KBM-7 (cell line): ENCODE measurements around the gene PITPNC1.
"Not testable (repeated sequence)": the region's sequence is repeated elsewhere in the genome, so short reads cannot be mapped to it uniquely, and the experiment has no call there.

Experiments used
- DNase-seq: peaks from one replicate; pipeline ENCODE4 v3.0.0-alpha.2; 2015
- in situ Hi-C: fragments of 300-500 bp; cut with MboI; formaldehyde crosslinking; loops from 2 replicates; pipeline ENCODE4 v1.14.3; 2020; ENCODE audit warnings: low sequenced_read_pairs, low pct_unique_long_range_greater_than_20kb, mixed read lengths

Gene PITPNC1

GRCh38 chr17:67716405-67716798, 339.3 kb downstream of the PITPNC1 start:
- DNase-seq = no peak
- in situ Hi-C loops = no loop called here

- no peak for DNase-seq
- in situ Hi-C loops = no loop called here
These were observed 340.1 kb downstream of the PITPNC1 start for GRCh38 chr17:67717192-67717623.

- peak; percentile 100 for DNase-seq
- in situ Hi-C loops = no loop called here
These were observed 340.7 kb downstream of the PITPNC1 start, which contains the start of gene NOL11 for GRCh38 chr17:67717624-67718324. NOL11 (plus strand) TSS chr17:67717936; CDS start chr17:67717948, 12 bp downstream.

- in situ Hi-C loops = no loop called here
- peak; percentile 55 for DNase-seq
These were observed 341.4 kb downstream of the PITPNC1 start for GRCh38 chr17:67718325-67718941.

- in situ Hi-C loops = no loop called here
- no peak for DNase-seq
These were observed 348.3 kb downstream of the PITPNC1 start for GRCh38 chr17:67725373-67725791.

GRCh38 chr17:67725807-67726206, 348.7 kb downstream of the PITPNC1 start:
- in situ Hi-C loops = no loop called here
- no peak for DNase-seq

- DNase-seq, in situ Hi-C loops: not testable (repeated sequence)
These were observed 350.3 kb downstream of the PITPNC1 start for GRCh38 chr17:67727152-67728039.

- no peak for DNase-seq
- in situ Hi-C loops = no loop called here
These were observed 352.8 kb downstream of the PITPNC1 start for GRCh38 chr17:67729903-67730302.

GRCh38 chr17:67730731-67731130, 353.6 kb downstream of the PITPNC1 start:
- DNase-seq = no peak
- in situ Hi-C loops = no loop called here

GRCh38 chr17:67733449-67733848, 356.4 kb downstream of the PITPNC1 start:
- no peak for DNase-seq
- in situ Hi-C loops = no loop called here

- in situ Hi-C loops = no loop called here
- DNase-seq = no peak
These were observed 360.1 kb downstream of the PITPNC1 start for GRCh38 chr17:67737145-67737544.

GRCh38 chr17:67742025-67742424, 364.9 kb downstream of the PITPNC1 start:
- in situ Hi-C loops = no loop called here
- DNase-seq = no peak
